Natural killer cell (primary cell): ENCODE data around the gene TBC1D22A. TPM values are rescaled to one million over a fixed set of nuclear protein-coding genes. Genes with fewer than 3 reads are reported as not detected.
"Not testable (repeated sequence)": the region's sequence is repeated elsewhere in the genome, so short reads cannot be mapped to it uniquely, and the experiment has no call there.

Experiments used
- ATAC-seq, 3 donors: fragments of 150-1000 bp in 2 of 3; fragments of 200-7000 bp in 1 of 3; cut with Tn5 transposase; 1 replicate in 1 of 3; 2 replicates in 2 of 3; pipeline ENCODE4 v1.10.0; 2021; ENCODE audit warnings: mild to moderate bottlenecking in 2 of 3, moderate library complexity in 2 of 3
- DNase-seq, 2 donors: peaks; one replicate each; pipeline versions ENCODE4 v3.0.0 to v3.0.0-alpha.2; 2013 to 2021; ENCODE audit warnings: mixed read lengths in 1 of 2
- H3K27ac ChIP-seq: one replicate; pipeline ENCODE4 v1.5.1; 2013; ENCODE audit warnings: mild to moderate bottlenecking, low read length
- H3K27me3 ChIP-seq: one replicate; pipeline ENCODE4 v1.6.1; 2013; ENCODE audit warnings: low read length; ENCODE audit not compliant: control insufficient read depth, insufficient read depth
- H3K36me3 ChIP-seq: one replicate; pipeline ENCODE4 v1.6.1; 2013; ENCODE audit warnings: low read length; ENCODE audit not compliant: control insufficient read depth, insufficient read depth
- H3K4me1 ChIP-seq: one replicate; pipeline ENCODE4 v1.6.1; 2013; ENCODE audit warnings: low read length; ENCODE audit not compliant: control insufficient read depth, insufficient read depth
- H3K4me3 ChIP-seq: one replicate; pipeline ENCODE4 v1.5.1; 2013; ENCODE audit warnings: low read length
- H3K9me3 ChIP-seq: one replicate; pipeline ENCODE4 v1.6.1; 2013; ENCODE audit warnings: low read length; ENCODE audit not compliant: control insufficient read depth, insufficient read depth
- H3K27ac Mint-ChIP-seq, 2 donors: one replicate each; pipeline ENCODE4 v1.8.0; 2022; ENCODE audit warnings: mild to moderate bottlenecking in 2 of 2, mixed read lengths in 2 of 2, moderate library complexity in 1 of 2
- H3K27me3 Mint-ChIP-seq, 2 donors: one replicate each; pipeline ENCODE4 v1.8.0; 2022; ENCODE audit warnings: low read depth in 2 of 2, mixed read lengths in 2 of 2
- H3K36me3 Mint-ChIP-seq: one replicate; pipeline ENCODE4 v1.8.0; 2022; ENCODE audit warnings: mixed read lengths
- H3K4me1 Mint-ChIP-seq, 2 donors: one replicate each; pipeline ENCODE4 v1.8.0; 2022; ENCODE audit warnings: mixed read lengths in 2 of 2
- H3K4me3 Mint-ChIP-seq: one replicate; pipeline ENCODE4 v1.8.0; 2022; ENCODE audit warnings: mild to moderate bottlenecking, moderate library complexity, mixed read lengths
- H3K9me3 Mint-ChIP-seq, 2 donors: one replicate each; pipeline ENCODE4 v1.8.0; 2022; ENCODE audit warnings: mixed read lengths in 2 of 2
- CTCF ChIP-seq: fragments of 200-600 bp; IDR thresholded peaks from one replicate; pipeline ENCODE4 v1.8.0; 2022; ENCODE audit warnings: antibody characterized with exemption
- WGBS: methylation state at CpG from one replicate; pipeline ENCODE4 v1.1.7; 2013; ENCODE audit warnings: missing lambda C conversion rate; ENCODE audit not compliant: insufficient coverage; 5-methylcytosine and 5-hydroxymethylcytosine counted together
- intact Hi-C: fragments of 100-400 bp; cut with micrococcal nuclease; formaldehyde crosslinking; loops from one replicate; pipeline ENCODE4 v1.14.2; 2022
- total RNA-seq, 4 donors: library from RNA; stranded (reverse); fragments of 120-200 nt in 1 of 4; gene quantifications; one replicate each; pipeline versions ENCODE4 v1.2.3 to v1.2.4, GENCODE V29; 2013 to 2022

The TBC1D22A gene
- total RNA-seq, 3 donors from 2014 or later (not counting 1 experiment from before 2014, with no cell fraction given): 47.4 to 53.7 (median 53.2) TPM

- no peak overlapping the region for H3K27ac Mint-ChIP-seq
- H3K4me1 ChIP-seq: no peaks in the 10 kb centered on the region
- peaks cover 5 to 12% of the 10 kb centered on the region in 2 donors for H3K4me1 Mint-ChIP-seq
- no peak overlapping the region for H3K4me3 ChIP-seq
- H3K9me3 ChIP-seq: no peaks in the 10 kb centered on the region
- no peak for ATAC-seq
- TF ChIP-seq CTCF: no peak
- H3K36me3 Mint-ChIP-seq: no peaks in the 10 kb centered on the region
- H3K27ac ChIP-seq: no peak overlapping the region
- H3K27me3 Mint-ChIP-seq: no peaks in the 10 kb centered on the region
- intact Hi-C loops: no loop called here
- H3K27me3 ChIP-seq: no peaks in the 10 kb centered on the region
- H3K36me3 ChIP-seq: peaks cover 13% of the 10 kb centered on the region
- no peaks in the 10 kb centered on the region for H3K9me3 Mint-ChIP-seq
- no peak overlapping the region for H3K4me3 Mint-ChIP-seq
- no peak for DNase-seq
- 98% methylated on average over 26 of the region's 28 CpGs for WGBS
These were observed 354.2 kb downstream of the TBC1D22A start for GRCh38 chr22:47116426-47117341.

- H3K27me3 Mint-ChIP-seq: not testable (repeated sequence)
These were observed 355.0 kb downstream of the TBC1D22A start for GRCh38 chr22:47117442-47117841.

GRCh38 chr22:47119181-47119580 is 356.7 kb downstream of the TBC1D22A start:
- intact Hi-C loops: no loop called here

More at GRCh38 chr22:47117442-47117841, 355.0 kb downstream of the TBC1D22A start:
- H3K27ac ChIP-seq, H3K4me1 ChIP-seq, H3K27me3 ChIP-seq, H3K36me3 ChIP-seq, H3K36me3 Mint-ChIP-seq, DNase-seq, H3K9me3 Mint-ChIP-seq, H3K27ac Mint-ChIP-seq, ATAC-seq, H3K4me3 Mint-ChIP-seq, H3K9me3 ChIP-seq, intact Hi-C loops, H3K4me3 ChIP-seq: not testable (repeated sequence)
- H3K4me1 Mint-ChIP-seq: peaks cover 5 to 12% of the 10 kb centered on the region in 2 donors
- WGBS: 98% methylated on average over 11 of the region's 18 CpGs

More at GRCh38 chr22:47119181-47119580, 356.7 kb downstream of the TBC1D22A start:
- Histone ChIP-seq H3K4me3 (no peak overlapping the region), H3K27me3 (no peaks in the 10 kb centered on the region), H3K9me3 (no peaks in the 10 kb centered on the region), H3K27ac (no peak overlapping the region), H3K36me3 (peaks cover 1% of the 10 kb centered on the region), H3K4me1 (no peaks in the 10 kb centered on the region)
- no peak for TF ChIP-seq CTCF
- Mint-ChIP-seq H3K4me3 (no peak overlapping the region), H3K9me3 (no peaks in the 10 kb centered on the region), H3K36me3 (no peaks in the 10 kb centered on the region), H3K27ac (no peak overlapping the region), H3K27me3 (no peaks in the 10 kb centered on the region), H3K4me1 (peaks cover 5 to 13% of the 10 kb centered on the region in 2 donors)
- WGBS: over 99% methylated on average over 8 of the region's 8 CpGs
- no peak for DNase-seq
- no peak for ATAC-seq
